H1 (cell line): ENCODE results near the gene DNM2. TPM values are rescaled to one million over a fixed set of nuclear protein-coding genes. Genes with fewer than 3 reads are reported as not detected.

Experiments used
- CTCF ChIA-PET: fragments of 300-600 bp; sonication (Branson Sonifier 250); formaldehyde crosslinking; loops from one replicate; lab custom pipeline; 2021; ENCODE audit not compliant: partially characterized antibody; lab: Charles Lee
- POLR2A ChIA-PET: fragments of 300-600 bp; sonication (Branson Sonifier 250); formaldehyde crosslinking; loops from one replicate; lab custom pipeline; 2021; ENCODE audit warnings: inconsistent platforms; ENCODE audit not compliant: partially characterized antibody; lab: Charles Lee
- DNase-seq, 2 experiments: peaks; one replicate each; pipeline versions ENCODE4 v3.0.0 to v3.0.0-alpha.2; 2010 to 2022; ENCODE audit warnings: low spot score in 2 of 2, low read depth in 1 of 2, mixed read lengths in 1 of 2
- FAIRE-seq: peaks from 2 replicates; lab custom pipeline; 2011; peaks lifted over from hg19 to GRCh38; lab: Jason Lieb, UNC
- H2AFZ ChIP-seq: 2 replicates; pipeline ENCODE4 v1.8.1; 2012; ENCODE audit warnings: low read length, inconsistent platforms
- H2AK5ac ChIP-seq: 2 replicates; pipeline ENCODE4 v1.6.1; 2013; ENCODE audit warnings: low read depth, low read length
- H2BK120ac ChIP-seq: replicated peaks from 2 replicates; pipeline ENCODE3; 2013; ENCODE audit warnings: low read depth, low read length, inconsistent platforms
- H2BK12ac ChIP-seq: 2 replicates; pipeline ENCODE4 v1.6.1; 2013; ENCODE audit warnings: low read depth, low read length
- H2BK15ac ChIP-seq: 2 replicates; pipeline ENCODE4 v1.6.1; 2013; ENCODE audit warnings: low read length
- H2BK20ac ChIP-seq: 2 replicates; pipeline ENCODE4 v1.6.1; 2013; ENCODE audit warnings: low read length
- H2BK5ac ChIP-seq: 2 replicates; pipeline ENCODE4 v1.6.1; 2013; ENCODE audit warnings: low read depth, low read length
- H3K14ac ChIP-seq: 2 replicates; pipeline ENCODE4 v1.6.1; 2013; ENCODE audit warnings: inconsistent platforms; ENCODE audit not compliant: insufficient read length
- H3K18ac ChIP-seq: 2 replicates; pipeline ENCODE4 v1.6.1; 2013; ENCODE audit warnings: low read length; ENCODE audit errors: extremely low read depth
- H3K23ac ChIP-seq: 2 replicates; pipeline ENCODE4 v1.6.1; 2013; ENCODE audit warnings: inconsistent platforms; ENCODE audit not compliant: insufficient read length
- H3K23me2 ChIP-seq: 2 replicates; pipeline ENCODE4 v1.6.1; 2013; ENCODE audit warnings: low read depth, low read length
- H3K27ac ChIP-seq: 2 replicates; pipeline ENCODE4 v1.6.1; 2011; ENCODE audit warnings: low read depth, low read length, inconsistent platforms
- H3K27me3 ChIP-seq, 4 experiments: replicated peaks in 1 of 4; 1 replicate in 1 of 4; 2 replicates in 3 of 4; pipeline versions ENCODE4 v1.6.1 to v1.8.1; 2011 to 2013; ENCODE audit warnings: low read length in 3 of 4, mild to moderate bottlenecking in 3 of 4, inconsistent platforms in 2 of 4, mixed read lengths in 2 of 4, moderate library complexity in 1 of 4; ENCODE audit not compliant: control insufficient read depth in 3 of 4, insufficient read depth in 3 of 4; ENCODE audit errors: extremely low read depth in 1 of 4
- H3K36me3 ChIP-seq, 4 experiments: 2 replicates each; pipeline versions ENCODE4 v1.6.1 to v1.8.1; 2011 to 2013; ENCODE audit warnings: mild to moderate bottlenecking in 4 of 4, low read length in 3 of 4, moderate library complexity in 2 of 4, control low read depth in 1 of 4, inconsistent platforms in 1 of 4; ENCODE audit not compliant: insufficient read depth in 4 of 4, control insufficient read depth in 2 of 4
- H3K4ac ChIP-seq: replicated peaks from 2 replicates; pipeline ENCODE3; 2013; ENCODE audit warnings: low read length, low read depth, mixed read lengths, inconsistent platforms; ENCODE audit not compliant: insufficient read length
- H3K4me1 ChIP-seq, 4 experiments: replicated peaks in 1 of 4; 1 replicate in 1 of 4; 2 replicates in 3 of 4; pipeline versions ENCODE4 v1.6.1 to v1.8.1; 2011 to 2013; ENCODE audit warnings: low read length in 3 of 4, inconsistent platforms in 2 of 4, mixed read lengths in 1 of 4; ENCODE audit not compliant: insufficient read depth in 4 of 4, control insufficient read depth in 3 of 4
- H3K4me2 ChIP-seq, 2 experiments: 2 replicates each; pipeline versions ENCODE4 v1.6.1 to v1.8.1; 2011 to 2013; ENCODE audit warnings: low read depth in 2 of 2, low read length in 2 of 2, control low read depth in 1 of 2, inconsistent platforms in 1 of 2, mild to moderate bottlenecking in 1 of 2; ENCODE audit not compliant: insufficient read depth in 1 of 2
- H3K4me3 ChIP-seq, 4 experiments: fragments of 200-600, 300-600 bp in 1 of 4; sonication (generic), shearing (Covaris generic), sonication (Bioruptor Twin) in 1 of 4; 2 replicates each; pipeline versions ENCODE4 v1.5.1 to v1.8.1; 2011 to 2016; ENCODE audit warnings: low read length in 4 of 4, low read depth in 3 of 4, control low read depth in 2 of 4, inconsistent platforms in 2 of 4, mild to moderate bottlenecking in 2 of 4, mixed read lengths in 1 of 4, moderate library complexity in 1 of 4; ENCODE audit not compliant: insufficient read depth in 2 of 4; ENCODE audit errors: extremely low read depth in 1 of 4
- H3K56ac ChIP-seq: replicated peaks from 2 replicates; pipeline ENCODE3; 2013; ENCODE audit warnings: low read depth, mild to moderate bottlenecking, mixed read lengths, low read length, inconsistent platforms; ENCODE audit not compliant: insufficient read length
- H3K79me1 ChIP-seq: 2 replicates; pipeline ENCODE4 v1.6.1; 2013; ENCODE audit warnings: low read depth, low read length, control low read depth
- H3K79me2 ChIP-seq, 2 experiments: 2 replicates each; pipeline versions ENCODE4 v1.6.1 to v1.8.1; 2012 to 2013; ENCODE audit warnings: low read length in 2 of 2, mild to moderate bottlenecking in 2 of 2, inconsistent platforms in 1 of 2; ENCODE audit not compliant: insufficient read depth in 2 of 2, control insufficient read depth in 1 of 2
- H3K9ac ChIP-seq, 4 experiments: replicated peaks in 1 of 4; 1 replicate in 1 of 4; 2 replicates in 3 of 4; pipeline versions ENCODE4 v1.6.1 to v1.8.1; 2011 to 2013; ENCODE audit warnings: low read depth in 3 of 4, low read length in 3 of 4, control low read depth in 2 of 4, mild to moderate bottlenecking in 2 of 4, moderate library complexity in 2 of 4, inconsistent platforms in 1 of 4; ENCODE audit errors: extremely low read depth in 1 of 4
- H3K9me3 ChIP-seq, 2 experiments: 2 replicates each; pipeline versions ENCODE4 v1.6.1 to v1.8.1; 2012 to 2013; ENCODE audit warnings: mild to moderate bottlenecking in 2 of 2, moderate library complexity in 2 of 2, control low read depth in 1 of 2, inconsistent platforms in 1 of 2, low read depth in 1 of 2, low read length in 1 of 2, mixed read lengths in 1 of 2; ENCODE audit not compliant: insufficient read depth in 2 of 2
- H4K20me1 ChIP-seq, 2 experiments: replicated peaks in 1 of 2; 2 replicates each; pipeline versions ENCODE3 to v1.8.1; 2011 to 2013; ENCODE audit warnings: inconsistent platforms in 2 of 2, low read length in 2 of 2, mild to moderate bottlenecking in 1 of 2; ENCODE audit not compliant: insufficient read depth in 2 of 2, control insufficient read depth in 1 of 2
- H4K5ac ChIP-seq: 2 replicates; pipeline ENCODE4 v1.6.1; 2013; ENCODE audit warnings: low read length, low read depth, mixed read lengths, inconsistent platforms; ENCODE audit not compliant: insufficient read length
- H4K8ac ChIP-seq: 2 replicates; pipeline ENCODE4 v1.8.0; 2013; ENCODE audit warnings: mild to moderate bottlenecking, moderate library complexity, low read length, inconsistent platforms; ENCODE audit not compliant: insufficient read depth; ENCODE audit errors: extremely low read depth
- H4K91ac ChIP-seq: replicated peaks from 2 replicates; pipeline ENCODE3; 2013; ENCODE audit warnings: low read length, mixed read lengths, inconsistent platforms; ENCODE audit not compliant: insufficient read length
- BACH1 ChIP-seq: IDR thresholded peaks from 2 replicates; pipeline ENCODE4 v1.6.1; 2012; ENCODE audit warnings: low read length, improper control_type of control experiment
- BCL11A ChIP-seq, 2 experiments: IDR thresholded peaks; one replicate each; pipeline ENCODE4 v1.6.1; 2011; ENCODE audit warnings: low read depth in 2 of 2, low read length in 2 of 2, mild to moderate bottlenecking in 2 of 2
- KDM5A ChIP-seq: fragments of 200-600 bp; IDR thresholded peaks from 2 replicates; pipeline ENCODE4 v1.7.1; 2012; ENCODE audit warnings: mild to moderate bottlenecking, low read length, inconsistent platforms, mixed read lengths
- NANOG ChIP-seq: IDR thresholded peaks from 2 replicates; pipeline ENCODE4 v1.6.1; 2011; ENCODE audit warnings: low read length, low read depth, mild to moderate bottlenecking, inconsistent platforms; ENCODE audit not compliant: insufficient read depth, poor library complexity, severe bottlenecking
- RAD21 ChIP-seq, 2 experiments: IDR thresholded peaks in 1 of 2; conservative IDR thresholded peaks in 1 of 2; 2 replicates each; pipeline ENCODE4 v1.6.1; 2011; ENCODE audit warnings: low read depth in 2 of 2, low read length in 2 of 2, improper control_type of control experiment in 1 of 2, inconsistent platforms in 1 of 2, mild to moderate bottlenecking in 1 of 2, moderate library complexity in 1 of 2
- SUZ12 ChIP-seq: fragments of 200-600 bp; sonication (generic); IDR thresholded peaks from 2 replicates; pipeline ENCODE4 v1.6.1; 2012; ENCODE audit warnings: mild to moderate bottlenecking, inconsistent platforms, low read length, moderate library complexity, mixed read lengths
- TEAD4 ChIP-seq: IDR thresholded peaks from 2 replicates; pipeline ENCODE4 v1.6.1; 2012; ENCODE audit warnings: low read depth, low read length, inconsistent platforms, mixed read lengths
- WGBS, 2 experiments: shearing (Covaris generic) in 1 of 2; methylation state at CpG; one replicate each; pipeline versions ENCODE4 v1.1.6 to v1.1.7; 2013 to 2015; ENCODE audit warnings: low lambda C conversion rate in 2 of 2, mixed read lengths in 2 of 2, inconsistent platforms in 1 of 2, low coverage in 1 of 2, missing lambda C conversion rate in 1 of 2; ENCODE audit not compliant: insufficient replicate concordance in 2 of 2, insufficient coverage in 1 of 2, insufficient read length in 1 of 2; ENCODE audit errors: extremely low coverage in 1 of 2, missing lambda C conversion rate in 1 of 2; 5-methylcytosine and 5-hydroxymethylcytosine counted together
- polyA plus RNA-seq, 7 experiments: library from polyadenylated mRNA; depleted of rRNA in 3 of 7; stranded (reverse) in 5 of 7; unstranded in 2 of 7; fragments of >200 nt in 5 of 7; fragments of 200-250 nt in 2 of 7; gene quantifications; 1 replicate in 5 of 7; 2 replicates in 1 of 7; 4 replicates in 1 of 7; pipeline versions ENCODE4 v1.2.1 to v1.2.3, GENCODE V29; 2011 to 2013; ENCODE audit warnings: missing spikeins in 2 of 7, mixed read lengths in 2 of 7
- total RNA-seq: library from RNA; stranded (reverse); fragmentation: NEBNext Ultra II Directional; extraction: Animal tissue kit (Norgen Biotek cat#: 25700); gene quantifications from 2 replicates; pipeline ENCODE4 v1.2.1, GENCODE V29; 2021
- TF ChIP-seq, protein P1 (sequence below): IDR thresholded peaks from 2 replicates; pipeline ENCODE4 v1.6.1; 2012; ENCODE audit warnings: inconsistent platforms
- TF ChIP-seq, protein P2 (sequence below), 3 experiments: IDR thresholded peaks; 1 replicate in 2 of 3; 2 replicates in 1 of 3; pipeline versions ENCODE4 v1.5.1 to v1.6.1; 2011; ENCODE audit warnings: low read length in 3 of 3, mild to moderate bottlenecking in 3 of 3, inconsistent platforms in 2 of 3, low read depth in 1 of 3, moderate library complexity in 1 of 3; ENCODE audit not compliant: insufficient read depth in 1 of 3; ENCODE audit errors: control extremely low read depth in 1 of 3

The DNM2 gene
- total and polyA plus RNA-seq, 2 of the 8 experiments (the other 6 are each of a cell fraction or from before 2014, with no cell fraction given) = 61.9 to 120 TPM

DNA sequence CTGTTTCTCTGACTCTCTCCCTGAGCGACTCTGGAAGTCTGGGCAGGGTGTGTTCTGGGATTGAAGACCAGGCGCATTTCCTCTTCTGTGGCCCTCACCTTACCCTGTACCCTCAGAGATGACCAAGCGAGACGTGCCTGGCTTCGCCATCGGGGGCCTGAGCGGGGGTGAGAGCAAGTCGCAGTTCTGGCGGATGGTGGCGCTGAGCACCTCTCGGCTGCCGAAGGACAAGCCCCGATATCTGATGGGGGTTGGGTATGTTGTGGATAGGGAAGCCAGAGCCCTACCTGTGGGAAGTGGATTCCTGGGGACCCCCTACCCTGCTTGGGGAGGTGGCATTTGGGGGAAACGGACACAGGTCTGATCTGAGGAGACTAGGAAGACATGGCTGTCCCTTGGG, 5.8 kb upstream of the DNM2 start:
- no peak overlapping the region for H3K18ac ChIP-seq
- no peaks in the 10 kb centered on the region for H3K23me2 ChIP-seq
- no peak overlapping the region for H3K9ac ChIP-seq
- H4K8ac ChIP-seq = no peak overlapping the region
- no peak overlapping the region for H2AFZ ChIP-seq
- DNase-seq (peak in 1 of 2 experiments; percentile 66), FAIRE-seq (no peak)
- no peak overlapping the region for H3K27ac ChIP-seq
- 81% methylated on average over 14 of the region's 14 CpGs; no CpG with 5 or more reads in 1 of the 2 experiments for WGBS, 2 experiments
- ChIA-PET CTCF (interaction anchor here (1.0 to 1.6 kb wide), 7 partner anchors 12 to 200 kb away, joined by 3 to 6 read pairs (median 4); no protein-coding TSS in a partner anchor), POLR2A (interaction anchor here (3.7 to 55.9 kb wide), 2 partner anchors 11 to 43 kb away, joined by 16 to 1874 read pairs; partner anchors contain the start of genes ILF3 and QTRT1)
- no peak overlapping the region for H3K23ac ChIP-seq
- no peak overlapping the region for H4K91ac ChIP-seq
- H2AK5ac ChIP-seq = no peak overlapping the region
- no peak overlapping the region for H4K5ac ChIP-seq
- H3K4me2 ChIP-seq = no peak overlapping the region
- no peak overlapping the region for H3K56ac ChIP-seq
- H3K9me3 ChIP-seq = no peaks in the 10 kb centered on the region
- no peak overlapping the region for H2BK120ac ChIP-seq
- H2BK20ac ChIP-seq = no peak overlapping the region
- H4K20me1 ChIP-seq = peaks cover 0 to 2% of the 10 kb centered on the region in 2 experiments
- no peaks in the 10 kb centered on the region for H3K79me1 ChIP-seq
- no peak overlapping the region for H2BK15ac ChIP-seq
- H2BK12ac ChIP-seq = no peak overlapping the region
- TF ChIP-seq, protein P1, sequence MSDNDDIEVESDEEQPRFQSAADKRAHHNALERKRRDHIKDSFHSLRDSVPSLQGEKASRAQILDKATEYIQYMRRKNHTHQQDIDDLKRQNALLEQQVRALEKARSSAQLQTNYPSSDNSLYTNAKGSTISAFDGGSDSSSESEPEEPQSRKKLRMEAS = no peak
- TF ChIP-seq NANOG = no peak
- TF ChIP-seq BACH1 = no peak
- no peak for TF ChIP-seq SUZ12
- no peak for TF ChIP-seq BCL11A (IDR thresholded peaks at IDR 0.05; ENCODE audit: low read depth in 2 of 2, low read length in 2 of 2)
- peak; percentile 47 to 65; a peak in 3 of 4 replicates for TF ChIP-seq RAD21 (IDR thresholded peaks at IDR 0.05 in 1 of 2, conservative IDR thresholded peaks at IDR 0.05 in 1 of 2; ENCODE audit: low read depth in 2 of 2, low read length in 2 of 2)
- TF ChIP-seq KDM5A = no peak
- no peak for TF ChIP-seq TEAD4
- TF ChIP-seq, protein P2, sequence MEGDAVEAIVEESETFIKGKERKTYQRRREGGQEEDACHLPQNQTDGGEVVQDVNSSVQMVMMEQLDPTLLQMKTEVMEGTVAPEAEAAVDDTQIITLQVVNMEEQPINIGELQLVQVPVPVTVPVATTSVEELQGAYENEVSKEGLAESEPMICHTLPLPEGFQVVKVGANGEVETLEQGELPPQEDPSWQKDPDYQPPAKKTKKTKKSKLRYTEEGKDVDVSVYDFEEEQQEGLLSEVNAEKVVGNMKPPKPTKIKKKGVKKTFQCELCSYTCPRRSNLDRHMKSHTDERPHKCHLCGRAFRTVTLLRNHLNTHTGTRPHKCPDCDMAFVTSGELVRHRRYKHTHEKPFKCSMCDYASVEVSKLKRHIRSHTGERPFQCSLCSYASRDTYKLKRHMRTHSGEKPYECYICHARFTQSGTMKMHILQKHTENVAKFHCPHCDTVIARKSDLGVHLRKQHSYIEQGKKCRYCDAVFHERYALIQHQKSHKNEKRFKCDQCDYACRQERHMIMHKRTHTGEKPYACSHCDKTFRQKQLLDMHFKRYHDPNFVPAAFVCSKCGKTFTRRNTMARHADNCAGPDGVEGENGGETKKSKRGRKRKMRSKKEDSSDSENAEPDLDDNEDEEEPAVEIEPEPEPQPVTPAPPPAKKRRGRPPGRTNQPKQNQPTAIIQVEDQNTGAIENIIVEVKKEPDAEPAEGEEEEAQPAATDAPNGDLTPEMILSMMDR (IDR thresholded peaks at IDR 0.05; ENCODE audit: control extremely low read depth in 1 of 3, insufficient read depth in 1 of 3, low read depth in 1 of 3, low read length in 3 of 3) = peak; percentile 44 to 73 (median 55)
- H3K14ac ChIP-seq = no peak overlapping the region
- no peaks in the 10 kb centered on the region for H3K79me2 ChIP-seq
- no peak overlapping the region for H2BK5ac ChIP-seq
- H3K4ac ChIP-seq = no peak overlapping the region
- H3K36me3 ChIP-seq = peaks cover 0 to 15% (median 4%) of the 10 kb centered on the region in 4 experiments; a peak in 4 of 8 replicates
- H3K4me1 ChIP-seq = no peaks in the 10 kb centered on the region
- no peak overlapping the region for H3K4me3 ChIP-seq
- H3K27me3 ChIP-seq = no peaks in the 10 kb centered on the region
